Activated CD4-positive, alpha-beta T cell treated with anti-CD3 and anti-CD28 coated beads for 36 hours (primary cell): Measurements from ENCODE around the gene CEP162. TPM values are rescaled to one million over a fixed set of nuclear protein-coding genes. Genes with fewer than 3 reads are reported as not detected.
"Not testable (repeated sequence)": the region's sequence is repeated elsewhere in the genome, so short reads cannot be mapped to it uniquely, and the experiment has no call there.

Experiments
- ATAC-seq: fragments of 200-7000 bp; cut with Tn5 transposase; one replicate; pipeline ENCODE4 v1.10.0; 2021; ENCODE audit warnings: mild to moderate bottlenecking, moderate library complexity
- CTCF ChIA-PET: fragments of 350-600 bp; sonication (Branson Sonifier 250); formaldehyde crosslinking; loops from one replicate; lab custom pipeline; 2021; ENCODE audit warnings: antibody characterized with exemption; lab: Charles Lee
- POLR2A ChIA-PET: fragments of 350-600 bp; sonication (Branson Sonifier 250); formaldehyde crosslinking; loops from one replicate; lab custom pipeline; 2021; ENCODE audit warnings: antibody characterized with exemption, inconsistent platforms; lab: Charles Lee
- DNase-seq: peaks from one replicate; pipeline ENCODE4 v3.0.0-alpha.2; 2020
- H3K27ac Mint-ChIP-seq: one replicate; pipeline ENCODE4 v1.8.0; 2021; ENCODE audit warnings: mixed read lengths
- H3K27me3 Mint-ChIP-seq: one replicate; pipeline ENCODE4 v1.8.0; 2021; ENCODE audit warnings: mixed read lengths
- H3K36me3 Mint-ChIP-seq: one replicate; pipeline ENCODE4 v1.8.0; 2021; ENCODE audit warnings: low read depth, mixed read lengths
- H3K4me1 Mint-ChIP-seq: one replicate; pipeline ENCODE4 v1.8.0; 2021; ENCODE audit warnings: mixed read lengths
- H3K4me3 Mint-ChIP-seq: one replicate; pipeline ENCODE4 v1.8.0; 2021; ENCODE audit warnings: mild to moderate bottlenecking, moderate library complexity, mixed read lengths
- H3K9me3 Mint-ChIP-seq: one replicate; pipeline ENCODE4 v1.8.0; 2021; ENCODE audit warnings: low read depth, mixed read lengths
- intact Hi-C, 2 experiments: fragments of 100-400 bp; cut with DNase I in 1 of 2; cut with micrococcal nuclease in 1 of 2; formaldehyde crosslinking; loops; one replicate each; pipeline versions ENCODE4 v1.14.2 to v1.15.1; 2022 to 2024; cut with DNase I, micrococcal nuclease
- total RNA-seq, 2 experiments: library from RNA; stranded (reverse); gene quantifications; one replicate each; pipeline ENCODE4 v1.2.3, GENCODE V29; 2021

Gene CEP162
- total RNA-seq, 2 experiments from 2014 or later = 7.2 to 7.3 TPM

- H3K4me3 Mint-ChIP-seq, H3K9me3 Mint-ChIP-seq, H3K4me1 Mint-ChIP-seq, H3K27ac Mint-ChIP-seq, intact Hi-C loops, DNase-seq, POLR2A ChIA-PET, CTCF ChIA-PET, ATAC-seq, H3K36me3 Mint-ChIP-seq: not testable (repeated sequence)
- peaks cover 10% of the 10 kb centered on the region for H3K27me3 Mint-ChIP-seq
These were observed 142.7 kb downstream of the CEP162 start for GRCh38 chr6:84084705-84085104.

GRCh38 chr6:84082689-84083265 lies 144.7 kb downstream of the CEP162 start:
- ATAC-seq (no peak), DNase-seq (no peak)
- H3K4me1 Mint-ChIP-seq = no peaks in the 10 kb centered on the region
- H3K27me3 Mint-ChIP-seq = peaks cover 14% of the 10 kb centered on the region
- ChIA-PET POLR2A (no interaction called here), CTCF (interaction anchor here (0.5 to 1.1 kb wide), 3 partner anchors 20 to 147 kb away, joined by 3 read pairs; no protein-coding TSS in a partner anchor)
- H3K9me3 Mint-ChIP-seq = no peaks in the 10 kb centered on the region
- no peak overlapping the region for H3K4me3 Mint-ChIP-seq
- H3K27ac Mint-ChIP-seq = no peak overlapping the region
- H3K36me3 Mint-ChIP-seq = no peaks in the 10 kb centered on the region
- intact Hi-C loops = no loop called here

GRCh38 chr6:84081222-84081621 lies 146.2 kb downstream of the CEP162 start:
- no peak for ATAC-seq
- ChIA-PET POLR2A (no interaction called here), CTCF (no interaction called here)
- no peaks in the 10 kb centered on the region for H3K9me3 Mint-ChIP-seq
- no peak overlapping the region for H3K27ac Mint-ChIP-seq
- no peak overlapping the region for H3K4me3 Mint-ChIP-seq
- DNase-seq = no peak
- peaks cover 14% of the 10 kb centered on the region for H3K27me3 Mint-ChIP-seq
- intact Hi-C loops = no loop called here
- H3K4me1 Mint-ChIP-seq = no peaks in the 10 kb centered on the region
- H3K36me3 Mint-ChIP-seq = no peaks in the 10 kb centered on the region

- no peak overlapping the region for H3K27ac Mint-ChIP-seq
These were observed 149.1 kb downstream of the CEP162 start for GRCh38 chr6:84078335-84078734.

GRCh38 chr6:84077645-84078044 lies 149.8 kb downstream of the CEP162 start:
- POLR2A ChIA-PET = interaction anchor here (0.7 kb wide), 1 partner anchor 259 kb away, joined by 3 read pairs; no protein-coding TSS in a partner anchor
- no peaks in the 10 kb centered on the region for H3K9me3 Mint-ChIP-seq

More at GRCh38 chr6:84078335-84078734, 149.1 kb downstream of the CEP162 start:
- ATAC-seq (no peak), DNase-seq (no peak)
- no peak overlapping the region for H3K4me3 Mint-ChIP-seq
- H3K4me1 Mint-ChIP-seq = no peaks in the 10 kb centered on the region
- no peaks in the 10 kb centered on the region for H3K36me3 Mint-ChIP-seq
- ChIA-PET CTCF (no interaction called here), POLR2A (no interaction called here)
- H3K9me3 Mint-ChIP-seq = no peaks in the 10 kb centered on the region
- H3K27me3 Mint-ChIP-seq = peaks cover 8% of the 10 kb centered on the region
- intact Hi-C loops = no loop called here

GRCh38 chr6:84074988-84075781 lies 152.3 kb downstream of the CEP162 start:
- Mint-ChIP-seq H3K4me3 (no peak overlapping the region), H3K4me1 (no peaks in the 10 kb centered on the region), H3K27ac (no peak overlapping the region), H3K36me3 (no peaks in the 10 kb centered on the region), H3K9me3 (no peaks in the 10 kb centered on the region), H3K27me3 (peaks cover 7% of the 10 kb centered on the region)
- POLR2A ChIA-PET = no interaction called here
- ATAC-seq (no peak), DNase-seq (no peak)
- intact Hi-C loops = no loop called here
- CTCF ChIA-PET = no interaction called here

More at GRCh38 chr6:84077645-84078044, 149.8 kb downstream of the CEP162 start:
- DNase-seq (no peak), ATAC-seq (no peak)
- H3K4me1 Mint-ChIP-seq = no peaks in the 10 kb centered on the region
- CTCF ChIA-PET = no interaction called here
- H3K36me3 Mint-ChIP-seq = no peaks in the 10 kb centered on the region
- H3K27ac Mint-ChIP-seq = no peak overlapping the region
- H3K4me3 Mint-ChIP-seq = no peak overlapping the region
- H3K27me3 Mint-ChIP-seq = peaks cover 6% of the 10 kb centered on the region
- intact Hi-C loops = no loop called here

Other genes with a start within 250 kb of the CEP162 start
- gene MRAP2, start 193.9 kb downstream of the CEP162 start, total RNA-seq = not detected